Measurements from ENCODE around the gene PPP5C.

Gene PPP5C

GRCh38 chr19:46364359-46364758 lies 17.5 kb downstream of the PPP5C start:
- no peaks in the 10 kb centered on the region for H3K9me2 ChIP-seq (replicated peaks; ENCODE audit: low read depth, low read length)
- peaks cover 17% of the 10 kb centered on the region for H3K79me2 ChIP-seq (ENCODE audit: insufficient read depth, low read length)
- peaks cover 50% of the 10 kb centered on the region for H3K36me3 ChIP-seq (ENCODE audit: insufficient read depth, low read length)
- H3K9ac ChIP-seq (ENCODE audit: low read depth, low read length, poor library complexity, severe bottlenecking) = no peak overlapping the region
- no peak overlapping the region for H3K4me3 ChIP-seq (ENCODE audit: low read length, poor library complexity, severe bottlenecking)
- H3K4me1 ChIP-seq (ENCODE audit: insufficient read depth, low read length, poor library complexity, severe bottlenecking) = peaks cover 9% of the 10 kb centered on the region
- no peak overlapping the region for H3K4me2 ChIP-seq (ENCODE audit: low read depth, low read length, poor library complexity, severe bottlenecking)
- TF ChIP-seq, protein P1, sequence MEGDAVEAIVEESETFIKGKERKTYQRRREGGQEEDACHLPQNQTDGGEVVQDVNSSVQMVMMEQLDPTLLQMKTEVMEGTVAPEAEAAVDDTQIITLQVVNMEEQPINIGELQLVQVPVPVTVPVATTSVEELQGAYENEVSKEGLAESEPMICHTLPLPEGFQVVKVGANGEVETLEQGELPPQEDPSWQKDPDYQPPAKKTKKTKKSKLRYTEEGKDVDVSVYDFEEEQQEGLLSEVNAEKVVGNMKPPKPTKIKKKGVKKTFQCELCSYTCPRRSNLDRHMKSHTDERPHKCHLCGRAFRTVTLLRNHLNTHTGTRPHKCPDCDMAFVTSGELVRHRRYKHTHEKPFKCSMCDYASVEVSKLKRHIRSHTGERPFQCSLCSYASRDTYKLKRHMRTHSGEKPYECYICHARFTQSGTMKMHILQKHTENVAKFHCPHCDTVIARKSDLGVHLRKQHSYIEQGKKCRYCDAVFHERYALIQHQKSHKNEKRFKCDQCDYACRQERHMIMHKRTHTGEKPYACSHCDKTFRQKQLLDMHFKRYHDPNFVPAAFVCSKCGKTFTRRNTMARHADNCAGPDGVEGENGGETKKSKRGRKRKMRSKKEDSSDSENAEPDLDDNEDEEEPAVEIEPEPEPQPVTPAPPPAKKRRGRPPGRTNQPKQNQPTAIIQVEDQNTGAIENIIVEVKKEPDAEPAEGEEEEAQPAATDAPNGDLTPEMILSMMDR (conservative IDR thresholded peaks at IDR 0.05; ENCODE audit: low read length) = no peak
- TF ChIP-seq EZH2phosphoT487 (IDR thresholded peaks at IDR 0.05; ENCODE audit: borderline replicate concordance) = no peak
- no peaks in the 10 kb centered on the region for H3F3A ChIP-seq (ENCODE audit: low read depth)
- no peaks in the 10 kb centered on the region for H3K27me3 ChIP-seq (ENCODE audit: insufficient read depth, low read length, poor library complexity, severe bottlenecking)
- H4K20me1 ChIP-seq (ENCODE audit: insufficient read depth, low read length, poor library complexity, severe bottlenecking) = peaks cover 51% of the 10 kb centered on the region
- no peaks in the 10 kb centered on the region for H3K9me3 ChIP-seq (ENCODE audit: insufficient read depth, low read depth, low read length)
- no peak overlapping the region for H2AFZ ChIP-seq (ENCODE audit: low read length)

GRCh38 chr19:46365561-46365960 lies 18.7 kb downstream of the PPP5C start:
- Histone ChIP-seq H3K4me1 (ENCODE audit: insufficient read depth, low read length, poor library complexity, severe bottlenecking) (peaks cover 9% of the 10 kb centered on the region), H3K27me3 (ENCODE audit: insufficient read depth, low read length, poor library complexity, severe bottlenecking) (no peaks in the 10 kb centered on the region), H3K9me3 (ENCODE audit: insufficient read depth, low read depth, low read length) (no peaks in the 10 kb centered on the region), H3F3A (ENCODE audit: low read depth) (no peaks in the 10 kb centered on the region), H2AFZ (ENCODE audit: low read length) (no peak overlapping the region), H3K9ac (ENCODE audit: low read depth, low read length, poor library complexity, severe bottlenecking) (no peak overlapping the region), H4K20me1 (ENCODE audit: insufficient read depth, low read length, poor library complexity, severe bottlenecking) (peaks cover 39% of the 10 kb centered on the region), H3K9me2 (replicated peaks; ENCODE audit: low read depth, low read length) (no peaks in the 10 kb centered on the region), H3K4me3 (ENCODE audit: low read length, poor library complexity, severe bottlenecking) (no peak overlapping the region), H3K4me2 (ENCODE audit: low read depth, low read length, poor library complexity, severe bottlenecking) (no peak overlapping the region), H3K36me3 (ENCODE audit: insufficient read depth, low read length) (peaks cover 47% of the 10 kb centered on the region), H3K79me2 (ENCODE audit: insufficient read depth, low read length) (peaks cover 12% of the 10 kb centered on the region)
- no peak for TF ChIP-seq EZH2phosphoT487 (IDR thresholded peaks at IDR 0.05; ENCODE audit: borderline replicate concordance)
- TF ChIP-seq, protein P1 (conservative IDR thresholded peaks at IDR 0.05; ENCODE audit: low read length) = no peak

DNA sequence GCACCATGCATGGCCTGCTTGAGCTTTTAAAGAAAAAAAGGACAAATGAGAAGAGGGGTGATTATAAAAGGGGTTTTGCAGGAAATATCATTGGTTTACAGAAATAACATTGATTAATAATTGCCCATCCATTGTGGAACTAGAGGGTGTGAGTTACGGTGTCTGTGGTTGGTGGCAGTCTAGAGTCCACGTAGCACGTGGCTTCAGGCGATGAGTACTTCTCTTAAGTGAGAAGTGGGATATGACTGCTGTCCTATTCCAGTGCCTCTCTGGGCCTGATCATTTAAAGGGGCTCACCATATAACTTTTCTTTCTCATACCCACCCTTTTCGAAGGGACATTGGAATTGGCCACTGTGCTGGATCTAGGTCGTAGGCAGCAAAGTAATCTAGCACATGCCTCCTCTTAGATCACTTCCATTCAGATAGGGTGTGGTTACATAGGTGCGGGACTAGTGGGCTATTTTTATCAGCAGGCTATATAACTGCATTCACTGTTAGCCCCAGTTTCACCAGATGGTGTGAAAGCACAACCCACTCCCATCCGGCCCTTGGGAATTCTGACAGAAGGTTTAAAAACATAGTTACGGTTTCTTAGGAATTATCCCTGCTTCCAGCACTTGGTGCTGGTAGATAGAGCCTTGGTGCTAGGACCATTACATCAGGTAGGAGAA lies 19.9 kb downstream of the PPP5C start:
- H3K4me2 ChIP-seq (ENCODE audit: low read depth, low read length, poor library complexity, severe bottlenecking) = no peak overlapping the region
- peaks cover 8% of the 10 kb centered on the region for H3K79me2 ChIP-seq (ENCODE audit: insufficient read depth, low read length)
- no peak for TF ChIP-seq EZH2phosphoT487 (IDR thresholded peaks at IDR 0.05; ENCODE audit: borderline replicate concordance)
- TF ChIP-seq, protein P1 (conservative IDR thresholded peaks at IDR 0.05; ENCODE audit: low read length) = no peak
- H4K20me1 ChIP-seq (ENCODE audit: insufficient read depth, low read length, poor library complexity, severe bottlenecking) = peaks cover 36% of the 10 kb centered on the region
- H3K9ac ChIP-seq (ENCODE audit: low read depth, low read length, poor library complexity, severe bottlenecking) = no peak overlapping the region
- H3K27me3 ChIP-seq (ENCODE audit: insufficient read depth, low read length, poor library complexity, severe bottlenecking) = no peaks in the 10 kb centered on the region
- H3K4me3 ChIP-seq (ENCODE audit: low read length, poor library complexity, severe bottlenecking) = no peak overlapping the region
- H3K9me3 ChIP-seq (ENCODE audit: insufficient read depth, low read depth, low read length) = no peaks in the 10 kb centered on the region
- H3K36me3 ChIP-seq (ENCODE audit: insufficient read depth, low read length) = peaks cover 44% of the 10 kb centered on the region
- H3F3A ChIP-seq (ENCODE audit: low read depth) = no peaks in the 10 kb centered on the region
- H3K4me1 ChIP-seq (ENCODE audit: insufficient read depth, low read length, poor library complexity, severe bottlenecking) = peaks cover 6% of the 10 kb centered on the region
- no peak overlapping the region for H2AFZ ChIP-seq (ENCODE audit: low read length)
- H3K9me2 ChIP-seq (replicated peaks; ENCODE audit: low read depth, low read length) = no peaks in the 10 kb centered on the region
